SK-N-MC (cell line): ENCODE data around the gene LIPC.

Experiments
- EZH2 ChIP-seq: fragments of 200-600 bp; sonication (generic); IDR thresholded peaks from one replicate; pipeline ENCODE4 v1.6.1; 2017; ENCODE audit warnings: antibody characterized with exemption
- FOXP2 ChIP-seq: optimal IDR thresholded peaks from 2 replicates; pipeline ENCODE3; 2011; ENCODE audit warnings: mild to moderate bottlenecking, moderate library complexity; ENCODE audit not compliant: insufficient read depth; ENCODE audit errors: extremely low read length, control extremely low read depth
- POLR2AphosphoS5 ChIP-seq: IDR thresholded peaks from 2 replicates; pipeline ENCODE4 v1.6.1; 2012; ENCODE audit warnings: mild to moderate bottlenecking, low read depth, low read length, borderline replicate concordance

- no peak for TF ChIP-seq EZH2
- TF ChIP-seq POLR2AphosphoS5 = no peak
- TF ChIP-seq FOXP2 = no peak
Observed at GRCh38 chr15:58506783-58507668, 75.2 kb downstream of the LIPC start.
